IMR-90 (cell line): ENCODE data around the gene WDR11. TPM values are rescaled to one million over a fixed set of nuclear protein-coding genes. Genes with fewer than 3 reads are reported as not detected.

Source experiments
- ATAC-seq: fragments of 200-7000 bp; cut with Tn5 transposase; 2 replicates; pipeline ENCODE4 v1.9.1; 2020; ENCODE audit warnings: low read depth, mild to moderate bottlenecking, moderate library complexity
- BruUV-seq: library from RNA; stranded (reverse); fragments of 400-500 nt; replicated peaks from 2 replicates; lab custom pipeline; 2021; lab: Mats Ljungman, UMichigan
- CTCF ChIA-PET: fragments of 300-600 bp; formaldehyde crosslinking; extraction: SDS; loops from one replicate; lab custom pipeline; 2021; ENCODE audit warnings: antibody characterized with exemption; lab: Yijun Ruan, JAX
- POLR2A ChIA-PET: fragments of 300-600 bp; sonication (Branson Sonifier 250); formaldehyde crosslinking; loops from one replicate; lab custom pipeline; 2022; ENCODE audit warnings: antibody characterized with exemption; ENCODE audit not compliant: unreplicated experiment; lab: Charles Lee
- DNase-seq: peaks from one replicate; pipeline ENCODE4 v3.0.0; 2013
- H2AFZ ChIP-seq: replicated peaks from 2 replicates; pipeline ENCODE3; 2013; ENCODE audit warnings: low read length, mild to moderate bottlenecking; ENCODE audit not compliant: poor library complexity
- H2AK5ac ChIP-seq: 2 replicates; pipeline ENCODE4 v1.6.1; 2013; ENCODE audit warnings: low read depth, low read length, inconsistent platforms
- H2AK9ac ChIP-seq: replicated peaks from 2 replicates; pipeline ENCODE3; 2013; ENCODE audit warnings: mild to moderate bottlenecking, low read depth, low read length, moderate library complexity; ENCODE audit not compliant: poor library complexity
- H2BK120ac ChIP-seq: 2 replicates; pipeline ENCODE4 v1.6.1; 2013; ENCODE audit warnings: low read depth, low read length, inconsistent platforms
- H2BK15ac ChIP-seq: 3 replicates; pipeline ENCODE4 v1.6.1; 2013; ENCODE audit warnings: low read depth, low read length, inconsistent platforms
- H2BK20ac ChIP-seq: 2 replicates; pipeline ENCODE4 v1.6.1; 2013; ENCODE audit warnings: low read depth, mild to moderate bottlenecking, inconsistent platforms, low read length, moderate library complexity
- H2BK5ac ChIP-seq: 2 replicates; pipeline ENCODE4 v1.6.1; 2013; ENCODE audit warnings: mild to moderate bottlenecking, low read depth, low read length, inconsistent platforms; ENCODE audit not compliant: poor library complexity, severe bottlenecking
- H3K14ac ChIP-seq: replicated peaks from 2 replicates; pipeline ENCODE4 v1.6.1; 2013; ENCODE audit warnings: low read depth, low read length, inconsistent platforms
- H3K18ac ChIP-seq: 2 replicates; pipeline ENCODE4 v1.6.1; 2013; ENCODE audit warnings: low read depth, low read length, control low read depth
- H3K23ac ChIP-seq: 2 replicates; pipeline ENCODE4 v1.6.1; 2013; ENCODE audit warnings: low read depth, low read length, inconsistent platforms
- H3K27ac ChIP-seq: 2 replicates; pipeline ENCODE4 v1.5.1; 2013; ENCODE audit warnings: mild to moderate bottlenecking, control low read depth, low read length; ENCODE audit not compliant: insufficient read depth
- H3K27me3 ChIP-seq: 2 replicates; pipeline ENCODE4 v1.6.1; 2013; ENCODE audit warnings: low read length; ENCODE audit not compliant: control insufficient read depth, insufficient read depth
- H3K36me3 ChIP-seq: 2 replicates; pipeline ENCODE4 v1.6.1; 2013; ENCODE audit warnings: low read length, mixed read lengths; ENCODE audit not compliant: control insufficient read depth, insufficient read depth
- H3K4ac ChIP-seq: 2 replicates; pipeline ENCODE4 v1.6.1; 2013; ENCODE audit warnings: low read depth, low read length, inconsistent platforms
- H3K4me1 ChIP-seq: 2 replicates; pipeline ENCODE4 v1.6.1; 2013; ENCODE audit warnings: low read length, mixed read lengths; ENCODE audit not compliant: control insufficient read depth, insufficient read depth
- H3K4me2 ChIP-seq: 2 replicates; pipeline ENCODE4 v1.6.1; 2013; ENCODE audit warnings: low read depth, mild to moderate bottlenecking, control low read depth, low read length, moderate library complexity
- H3K4me3 ChIP-seq: 2 replicates; pipeline ENCODE4 v1.5.1; 2013; ENCODE audit warnings: low read depth, mild to moderate bottlenecking, control low read depth, low read length, moderate library complexity; ENCODE audit not compliant: insufficient read depth
- H3K56ac ChIP-seq: 2 replicates; pipeline ENCODE4 v1.6.1; 2013; ENCODE audit warnings: low read length, inconsistent platforms; ENCODE audit not compliant: insufficient read depth; ENCODE audit errors: extremely low read depth
- H3K79me1 ChIP-seq, 2 experiments: 2 replicates each; pipeline ENCODE4 v1.6.1; 2013; ENCODE audit warnings: low read length in 2 of 2, inconsistent platforms in 1 of 2, low read depth in 1 of 2
- H3K9ac ChIP-seq: 2 replicates; pipeline ENCODE4 v1.6.1; 2013; ENCODE audit warnings: low read depth, low read length, control low read depth
- H3K9me1 ChIP-seq: 2 replicates; pipeline ENCODE4 v1.6.1; 2013; ENCODE audit warnings: low read length, inconsistent platforms; ENCODE audit not compliant: insufficient read depth
- H3K9me3 ChIP-seq: 2 replicates; pipeline ENCODE4 v1.6.1; 2013; ENCODE audit warnings: low read length; ENCODE audit not compliant: control insufficient read depth, insufficient read depth
- H4K20me1 ChIP-seq: 2 replicates; pipeline ENCODE4 v1.6.1; 2013; ENCODE audit warnings: low read length, inconsistent platforms; ENCODE audit not compliant: insufficient read depth
- H4K5ac ChIP-seq: 2 replicates; pipeline ENCODE4 v1.6.1; 2013; ENCODE audit warnings: mild to moderate bottlenecking, low read depth, low read length, control low read depth
- H4K8ac ChIP-seq, 2 experiments: 2 replicates each; pipeline ENCODE4 v1.6.1; 2013; ENCODE audit warnings: low read depth in 2 of 2, low read length in 2 of 2, control low read depth in 1 of 2, inconsistent platforms in 1 of 2
- H4K91ac ChIP-seq: 2 replicates; pipeline ENCODE4 v1.6.1; 2013; ENCODE audit warnings: low read depth, low read length, inconsistent platforms; ENCODE audit not compliant: insufficient read depth
- FOS ChIP-seq: fragments of 150-350 bp; IDR thresholded peaks from 2 replicates; pipeline ENCODE4 v1.6.1; 2016; ENCODE audit warnings: low read depth, low read length
- POLR2A ChIP-seq: IDR thresholded peaks from 2 replicates; pipeline ENCODE4 v1.6.1; 2012; ENCODE audit warnings: mild to moderate bottlenecking, low read depth, low read length
- WGBS, 2 experiments: methylation state at CpG; one replicate each; pipeline versions ENCODE4 v1.1.5 to v1.1.7; 2013; ENCODE audit warnings: missing lambda C conversion rate in 2 of 2; ENCODE audit not compliant: insufficient read length in 1 of 2; ENCODE audit errors: extremely low coverage in 2 of 2; 5-methylcytosine and 5-hydroxymethylcytosine counted together
- dilution Hi-C: fragments of 300-500 bp; cut with HindIII; formaldehyde crosslinking; loops from one replicate; pipeline ENCODE4 v1.14.3; 2018; ENCODE audit warnings: low sequenced_read_pairs; ENCODE audit not compliant: unreplicated experiment
- in situ Hi-C: fragments of 300-500 bp; cut with MboI; formaldehyde crosslinking; loops from 3 replicates; pipeline ENCODE4 v1.14.3; 2019; ENCODE audit warnings: low sequenced_read_pairs, inconsistent platforms, mixed read lengths
- intact Hi-C: fragments of 100-400 bp; cut with micrococcal nuclease; formaldehyde crosslinking; loops from 2 replicates; pipeline ENCODE4 v1.10.0; 2022
- polyA plus RNA-seq, 3 experiments: library from polyadenylated mRNA; depleted of rRNA; stranded (reverse); fragments of >200 nt; gene quantifications; 2 replicates each; pipeline ENCODE4 v1.2.3, GENCODE V29; 2012; ENCODE audit warnings: low replicate concordance in 1 of 3
- total RNA-seq: library from RNA; depleted of rRNA; stranded (reverse); fragments of >200 nt; gene quantifications from 2 replicates; pipeline ENCODE4 v1.2.3, GENCODE V29; 2012

Gene WDR11
- total and polyA plus RNA-seq, 2 of the 4 experiments (the other 2 are of a cell fraction): 31.6 to 62.6 TPM

DNA sequence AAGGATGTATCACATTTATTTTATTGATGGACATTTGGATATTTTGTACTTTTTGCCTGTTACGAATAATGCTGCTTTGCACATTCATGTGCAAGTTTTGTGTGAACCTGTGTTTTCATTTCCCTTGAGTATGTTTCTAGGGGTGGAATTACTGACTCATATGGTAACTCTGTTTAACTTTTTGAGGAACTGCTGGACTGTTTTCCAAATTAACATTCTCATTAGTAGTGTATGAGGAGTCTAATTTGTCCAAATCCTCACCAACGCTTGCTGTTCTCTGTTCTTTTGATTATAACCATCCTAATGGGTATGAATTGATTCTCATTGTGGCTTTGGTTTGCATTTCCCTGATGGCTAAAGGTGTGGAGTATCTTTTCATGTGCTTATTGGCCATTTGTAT lies 3.2 kb downstream of the WDR11 start:
- CTCF ChIA-PET: no interaction called here

More for the DNA sequence above, 3.2 kb downstream of the WDR11 start:
- H3K9ac ChIP-seq: no peak overlapping the region
- H3K4me2 ChIP-seq: no peak overlapping the region
- ATAC-seq (no peak), DNase-seq (no peak)
- no CpG with 5 or more reads among the region's 2 CpGs for WGBS, 2 experiments
- dilution Hi-C loops: no loop called here
- no peak overlapping the region for H3K56ac ChIP-seq
- H4K8ac ChIP-seq: no peak overlapping the region
- no peak overlapping the region for H3K18ac ChIP-seq
- POLR2A ChIA-PET: no interaction called here
- no TSS peak for BruUV-seq
- peaks cover 13 to 22% of the 10 kb centered on the region in 2 experiments; a peak in 3 of 4 replicates for H3K79me1 ChIP-seq
- no peak overlapping the region for H3K23ac ChIP-seq
- H4K5ac ChIP-seq: no peak overlapping the region
- H2BK15ac ChIP-seq: no peak overlapping the region
- H3K4me3 ChIP-seq: no peak overlapping the region
- H3K4me1 ChIP-seq: 0 out of 2 replicates have a peak, but pooled peaks cover 1% of the 10 kb centered on the region
- H2BK120ac ChIP-seq: no peak overlapping the region
- H3K4ac ChIP-seq: no peak overlapping the region
- no peak overlapping the region for H2BK5ac ChIP-seq
- H2AFZ ChIP-seq: no peak overlapping the region
- TF ChIP-seq FOS (no peak), POLR2A (no peak)
- peaks cover 4% of the 10 kb centered on the region for H3K36me3 ChIP-seq
- H3K14ac ChIP-seq: no peak overlapping the region
- H2AK9ac ChIP-seq: no peak overlapping the region
- no peaks in the 10 kb centered on the region for H3K9me1 ChIP-seq
- no peak overlapping the region for H3K27ac ChIP-seq
- H3K9me3 ChIP-seq: no peaks in the 10 kb centered on the region
- H2BK20ac ChIP-seq: no peak overlapping the region
- intact Hi-C loops: loop anchor here (10.0 kb wide), 1 partner anchor 920 kb away; no protein-coding TSS in a partner anchor
- H2AK5ac ChIP-seq: no peak overlapping the region
- no peaks in the 10 kb centered on the region for H4K20me1 ChIP-seq
- no peaks in the 10 kb centered on the region for H3K27me3 ChIP-seq
- H4K91ac ChIP-seq: no peak overlapping the region
- in situ Hi-C loops: loop anchor here (25.0 kb wide), 1 partner anchor 917 kb away; no protein-coding TSS in a partner anchor
